ENCODE results near the gene SMARCA4.

- no peak for TF ChIP-seq POLR2A (IDR thresholded peaks at IDR 0.05)
- TF ChIP-seq, protein P1, sequence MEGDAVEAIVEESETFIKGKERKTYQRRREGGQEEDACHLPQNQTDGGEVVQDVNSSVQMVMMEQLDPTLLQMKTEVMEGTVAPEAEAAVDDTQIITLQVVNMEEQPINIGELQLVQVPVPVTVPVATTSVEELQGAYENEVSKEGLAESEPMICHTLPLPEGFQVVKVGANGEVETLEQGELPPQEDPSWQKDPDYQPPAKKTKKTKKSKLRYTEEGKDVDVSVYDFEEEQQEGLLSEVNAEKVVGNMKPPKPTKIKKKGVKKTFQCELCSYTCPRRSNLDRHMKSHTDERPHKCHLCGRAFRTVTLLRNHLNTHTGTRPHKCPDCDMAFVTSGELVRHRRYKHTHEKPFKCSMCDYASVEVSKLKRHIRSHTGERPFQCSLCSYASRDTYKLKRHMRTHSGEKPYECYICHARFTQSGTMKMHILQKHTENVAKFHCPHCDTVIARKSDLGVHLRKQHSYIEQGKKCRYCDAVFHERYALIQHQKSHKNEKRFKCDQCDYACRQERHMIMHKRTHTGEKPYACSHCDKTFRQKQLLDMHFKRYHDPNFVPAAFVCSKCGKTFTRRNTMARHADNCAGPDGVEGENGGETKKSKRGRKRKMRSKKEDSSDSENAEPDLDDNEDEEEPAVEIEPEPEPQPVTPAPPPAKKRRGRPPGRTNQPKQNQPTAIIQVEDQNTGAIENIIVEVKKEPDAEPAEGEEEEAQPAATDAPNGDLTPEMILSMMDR (IDR thresholded peaks at IDR 0.05), result no peak
Observed at GRCh38 chr19:11111117-11111770, 150.4 kb downstream of the SMARCA4 start.
